ENCODE results near the gene ATOH8.

ATOH8 gene

GRCh38 chr2:85771486-85771885, 17.7 kb downstream of the ATOH8 start:
- Histone ChIP-seq H3K4me2 (ENCODE audit: low read length) (no peak overlapping the region), H2AFZ (ENCODE audit: low read length) (no peak overlapping the region)

GRCh38 chr2:85772019-85772745, 18.4 kb downstream of the ATOH8 start:
- no peak overlapping the region for H2AFZ ChIP-seq (ENCODE audit: low read length)
- H3K36me3 ChIP-seq (ENCODE audit: insufficient read depth, low read length), result no peaks in the 10 kb centered on the region
- no peaks in the 10 kb centered on the region for H3F3A ChIP-seq (ENCODE audit: insufficient read depth, low read length)
- no peaks in the 10 kb centered on the region for H3K9me3 ChIP-seq (ENCODE audit: low read length)
- TF ChIP-seq EZH2 (IDR thresholded peaks at IDR 0.05; ENCODE audit: borderline replicate concordance, low read length), result no peak
- TF ChIP-seq CTCF (IDR thresholded peaks at IDR 0.05; ENCODE audit: low read length), result no peak
- H3K4me1 ChIP-seq (ENCODE audit: insufficient read depth, low read length, severe bottlenecking), result no peaks in the 10 kb centered on the region
- no peak overlapping the region for H3K27ac ChIP-seq (ENCODE audit: low read depth, low read length, poor library complexity, severe bottlenecking)
- H3K4me3 ChIP-seq (ENCODE audit: low read depth, low read length, poor library complexity, severe bottlenecking), result no peak overlapping the region
- no peak overlapping the region for H3K9ac ChIP-seq (ENCODE audit: low read length)
- H4K20me1 ChIP-seq (ENCODE audit: insufficient read depth, low read length), result no peaks in the 10 kb centered on the region
- peaks cover 19% of the 10 kb centered on the region for H3K27me3 ChIP-seq (ENCODE audit: insufficient read depth, low read length)
- no peaks in the 10 kb centered on the region for H3K79me2 ChIP-seq (ENCODE audit: insufficient read depth, low read length)
- no peak overlapping the region for H3K4me2 ChIP-seq (ENCODE audit: low read length)
- no peaks in the 10 kb centered on the region for H3K9me2 ChIP-seq (ENCODE audit: low read depth, low read length)

More at GRCh38 chr2:85771486-85771885, 17.7 kb downstream of the ATOH8 start:
- Histone ChIP-seq H3K9me2 (ENCODE audit: low read depth, low read length) (no peaks in the 10 kb centered on the region), H3K79me2 (ENCODE audit: insufficient read depth, low read length) (no peaks in the 10 kb centered on the region), H4K20me1 (ENCODE audit: insufficient read depth, low read length) (no peaks in the 10 kb centered on the region), H3K9me3 (ENCODE audit: low read length) (no peaks in the 10 kb centered on the region), H3K27ac (ENCODE audit: low read depth, low read length, poor library complexity, severe bottlenecking) (no peak overlapping the region), H3K4me1 (ENCODE audit: insufficient read depth, low read length, severe bottlenecking) (no peaks in the 10 kb centered on the region), H3K27me3 (ENCODE audit: insufficient read depth, low read length) (peaks cover 22% of the 10 kb centered on the region), H3K9ac (ENCODE audit: low read length) (no peak overlapping the region), H3K36me3 (ENCODE audit: insufficient read depth, low read length) (no peaks in the 10 kb centered on the region), H3K4me3 (ENCODE audit: low read depth, low read length, poor library complexity, severe bottlenecking) (no peak overlapping the region), H3F3A (ENCODE audit: insufficient read depth, low read length) (no peaks in the 10 kb centered on the region)
- TF ChIP-seq EZH2 (IDR thresholded peaks at IDR 0.05; ENCODE audit: borderline replicate concordance, low read length), result no peak
- TF ChIP-seq CTCF (IDR thresholded peaks at IDR 0.05; ENCODE audit: low read length), result no peak

- Histone ChIP-seq H3K9ac (ENCODE audit: low read length) (no peak overlapping the region), H3K27ac (ENCODE audit: low read depth, low read length, poor library complexity, severe bottlenecking) (no peak overlapping the region)
- TF ChIP-seq CTCF (IDR thresholded peaks at IDR 0.05; ENCODE audit: low read length) (no peak), EZH2 (IDR thresholded peaks at IDR 0.05; ENCODE audit: borderline replicate concordance, low read length) (no peak)
Measured at GRCh38 chr2:85772841-85773491, 19.2 kb downstream of the ATOH8 start.

More at GRCh38 chr2:85772841-85773491, 19.2 kb downstream of the ATOH8 start:
- Histone ChIP-seq H3K4me2 (ENCODE audit: low read length) (no peak overlapping the region), H3K4me3 (ENCODE audit: low read depth, low read length, poor library complexity, severe bottlenecking) (no peak overlapping the region), H3K9me3 (ENCODE audit: low read length) (no peaks in the 10 kb centered on the region), H3K9me2 (ENCODE audit: low read depth, low read length) (no peaks in the 10 kb centered on the region), H3K79me2 (ENCODE audit: insufficient read depth, low read length) (no peaks in the 10 kb centered on the region), H3K4me1 (ENCODE audit: insufficient read depth, low read length, severe bottlenecking) (no peaks in the 10 kb centered on the region), H3F3A (ENCODE audit: insufficient read depth, low read length) (no peaks in the 10 kb centered on the region), H3K27me3 (ENCODE audit: insufficient read depth, low read length) (peaks cover 19% of the 10 kb centered on the region), H3K36me3 (ENCODE audit: insufficient read depth, low read length) (no peaks in the 10 kb centered on the region), H2AFZ (ENCODE audit: low read length) (no peak overlapping the region), H4K20me1 (ENCODE audit: insufficient read depth, low read length) (no peaks in the 10 kb centered on the region)

Measured in OCI-LY1 (cell line).